ENCODE data around the gene XPR1. TPM values are rescaled to one million over a fixed set of nuclear protein-coding genes. Genes with fewer than 3 reads are reported as not detected.

Gene XPR1
- total RNA-seq, 1 donor from 2014 or later: 12.0 TPM

- no peak for TF ChIP-seq POLR2AphosphoS5 (IDR thresholded peaks at IDR 0.05; ENCODE audit: insufficient read depth in 1 of 2, low read depth in 1 of 2)
- no peak for TF ChIP-seq POLR2A (IDR thresholded peaks at IDR 0.05)
- TF ChIP-seq, protein P1, sequence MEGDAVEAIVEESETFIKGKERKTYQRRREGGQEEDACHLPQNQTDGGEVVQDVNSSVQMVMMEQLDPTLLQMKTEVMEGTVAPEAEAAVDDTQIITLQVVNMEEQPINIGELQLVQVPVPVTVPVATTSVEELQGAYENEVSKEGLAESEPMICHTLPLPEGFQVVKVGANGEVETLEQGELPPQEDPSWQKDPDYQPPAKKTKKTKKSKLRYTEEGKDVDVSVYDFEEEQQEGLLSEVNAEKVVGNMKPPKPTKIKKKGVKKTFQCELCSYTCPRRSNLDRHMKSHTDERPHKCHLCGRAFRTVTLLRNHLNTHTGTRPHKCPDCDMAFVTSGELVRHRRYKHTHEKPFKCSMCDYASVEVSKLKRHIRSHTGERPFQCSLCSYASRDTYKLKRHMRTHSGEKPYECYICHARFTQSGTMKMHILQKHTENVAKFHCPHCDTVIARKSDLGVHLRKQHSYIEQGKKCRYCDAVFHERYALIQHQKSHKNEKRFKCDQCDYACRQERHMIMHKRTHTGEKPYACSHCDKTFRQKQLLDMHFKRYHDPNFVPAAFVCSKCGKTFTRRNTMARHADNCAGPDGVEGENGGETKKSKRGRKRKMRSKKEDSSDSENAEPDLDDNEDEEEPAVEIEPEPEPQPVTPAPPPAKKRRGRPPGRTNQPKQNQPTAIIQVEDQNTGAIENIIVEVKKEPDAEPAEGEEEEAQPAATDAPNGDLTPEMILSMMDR (IDR thresholded peaks at IDR 0.05): no peak
- H3K4me3 ChIP-seq: no peak overlapping the region
- no peak overlapping the region for H3K27ac ChIP-seq
- no peak for DNase-seq (ENCODE audit: extremely low spot score in 2 of 2)
- peaks cover 7% of the 10 kb centered on the region for H3K9me3 ChIP-seq
- no peaks in the 10 kb centered on the region for H3K36me3 ChIP-seq
- intact Hi-C loops (cut with DNase I): no loop called here
- H3K27me3 ChIP-seq: no peaks in the 10 kb centered on the region
- no peaks in the 10 kb centered on the region for H3K4me1 ChIP-seq
These were observed 21.0 kb downstream of the XPR1 start for GRCh38 chr1:180652792-180653191.

DNA sequence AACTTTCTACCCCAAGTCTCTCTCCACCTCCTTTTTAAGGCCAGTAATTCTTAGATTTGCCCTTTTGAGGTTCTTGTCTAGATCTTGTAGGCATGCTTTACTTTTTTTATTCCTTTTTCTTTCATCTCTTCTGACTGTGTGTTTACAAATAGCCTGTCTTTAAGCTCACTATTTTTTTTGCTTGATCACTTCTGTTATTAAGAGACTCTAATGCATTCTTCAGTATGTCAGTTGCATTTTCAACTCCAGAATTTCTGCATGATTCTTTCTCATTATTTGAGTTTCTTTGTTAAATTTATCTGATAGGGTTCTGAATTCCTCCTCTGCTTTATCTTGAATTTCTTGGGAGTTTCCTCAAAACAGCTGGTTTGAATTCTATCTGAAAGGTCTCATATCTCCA, 30.9 kb downstream of the XPR1 start:
- H3K27ac ChIP-seq: no peak overlapping the region
- H3K27me3 ChIP-seq: no peaks in the 10 kb centered on the region
- H3K9me3 ChIP-seq: peaks cover 11% of the 10 kb centered on the region
- TF ChIP-seq POLR2A (IDR thresholded peaks at IDR 0.05): no peak
- no peak for TF ChIP-seq POLR2AphosphoS5 (IDR thresholded peaks at IDR 0.05; ENCODE audit: insufficient read depth in 1 of 2, low read depth in 1 of 2)
- TF ChIP-seq, protein P1 (IDR thresholded peaks at IDR 0.05): no peak
- DNase-seq (ENCODE audit: extremely low spot score in 2 of 2): no peak
- no peaks in the 10 kb centered on the region for H3K4me1 ChIP-seq
- intact Hi-C loops (cut with DNase I): no loop called here
- no peak overlapping the region for H3K4me3 ChIP-seq
- no peaks in the 10 kb centered on the region for H3K36me3 ChIP-seq

DNA sequence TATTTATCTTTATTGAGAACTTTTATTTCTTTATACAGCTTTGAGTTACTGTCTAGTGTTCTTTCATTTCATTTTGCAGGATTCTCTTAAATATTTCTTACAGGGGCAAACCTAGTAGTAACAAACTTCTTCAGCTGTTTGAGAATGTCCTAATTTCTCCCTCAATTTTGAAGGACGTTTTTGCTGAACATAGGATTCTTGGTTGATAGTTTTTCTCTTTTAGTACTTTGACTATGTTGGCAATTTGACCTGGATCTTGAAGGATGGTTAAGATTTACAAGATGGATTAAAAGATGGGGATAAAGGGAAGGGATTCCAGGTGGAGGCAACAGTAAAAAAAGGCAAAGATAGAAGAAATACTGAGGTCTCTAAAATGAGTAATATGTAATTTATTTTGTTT, 38.9 kb downstream of the XPR1 start:
- no peaks in the 10 kb centered on the region for H3K27me3 ChIP-seq
- no peak overlapping the region for H3K4me3 ChIP-seq

DNA sequence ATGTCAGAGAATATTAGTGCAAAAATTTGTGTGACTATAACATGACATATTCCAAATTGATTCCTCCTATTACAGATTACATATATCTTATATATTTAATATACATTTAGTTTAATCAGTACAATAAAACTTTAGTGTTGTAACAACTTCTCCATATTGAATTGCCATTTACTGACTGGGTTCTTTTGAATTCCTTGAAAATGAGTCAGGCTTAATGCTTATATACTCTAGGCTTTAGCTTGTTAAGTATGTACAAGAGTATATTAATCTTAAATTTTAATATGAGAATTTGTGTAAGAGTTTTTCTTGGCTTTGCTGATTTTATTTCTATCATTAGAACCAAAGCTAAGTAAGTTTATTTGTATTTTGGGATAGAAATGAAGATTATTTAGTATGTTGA, 40.3 kb downstream of the XPR1 start:
- DNase-seq (ENCODE audit: extremely low spot score in 2 of 2): no peak

More for the DNA sequence above, 38.9 kb downstream of the XPR1 start:
- H3K4me1 ChIP-seq: no peaks in the 10 kb centered on the region
- intact Hi-C loops (cut with DNase I): no loop called here
- H3K27ac ChIP-seq: no peak overlapping the region
- TF ChIP-seq POLR2A (IDR thresholded peaks at IDR 0.05) (no peak), POLR2AphosphoS5 (IDR thresholded peaks at IDR 0.05; ENCODE audit: insufficient read depth in 1 of 2, low read depth in 1 of 2) (no peak)
- TF ChIP-seq, protein P1 (IDR thresholded peaks at IDR 0.05): no peak
- H3K9me3 ChIP-seq: peaks cover 9% of the 10 kb centered on the region
- DNase-seq (ENCODE audit: extremely low spot score in 2 of 2): no peak
- peaks cover 0 to 5% of the 10 kb centered on the region in 2 donors for H3K36me3 ChIP-seq

GRCh38 chr1:180672505-180672904, 40.7 kb downstream of the XPR1 start:
- DNase-seq (ENCODE audit: extremely low spot score in 2 of 2): no peak
- TF ChIP-seq POLR2AphosphoS5 (IDR thresholded peaks at IDR 0.05; ENCODE audit: insufficient read depth in 1 of 2, low read depth in 1 of 2) (no peak), POLR2A (IDR thresholded peaks at IDR 0.05) (no peak)
- TF ChIP-seq, protein P1 (IDR thresholded peaks at IDR 0.05): no peak
- Histone ChIP-seq H3K27ac (no peak overlapping the region), H3K9me3 (peaks cover 9% of the 10 kb centered on the region), H3K4me1 (no peaks in the 10 kb centered on the region), H3K27me3 (no peaks in the 10 kb centered on the region), H3K4me3 (no peak overlapping the region), H3K36me3 (peaks cover 0 to 5% of the 10 kb centered on the region in 2 donors)
- intact Hi-C loops (cut with DNase I): no loop called here

More for the DNA sequence above, 40.3 kb downstream of the XPR1 start:
- no peak for TF ChIP-seq POLR2A (IDR thresholded peaks at IDR 0.05)
- TF ChIP-seq, protein P1 (IDR thresholded peaks at IDR 0.05): no peak
- no peak for TF ChIP-seq POLR2AphosphoS5 (IDR thresholded peaks at IDR 0.05; ENCODE audit: insufficient read depth in 1 of 2, low read depth in 1 of 2)
- Histone ChIP-seq H3K36me3 (peaks cover 0 to 5% of the 10 kb centered on the region in 2 donors), H3K9me3 (peaks cover 9% of the 10 kb centered on the region), H3K4me1 (no peaks in the 10 kb centered on the region), H3K27ac (no peak overlapping the region), H3K4me3 (no peak overlapping the region), H3K27me3 (no peaks in the 10 kb centered on the region)
- intact Hi-C loops (cut with DNase I): no loop called here
